ENCODE results near the gene GJB2. TPM values are rescaled to one million over a fixed set of nuclear protein-coding genes. Genes with fewer than 3 reads are reported as not detected.

The GJB2 gene
- total and polyA plus RNA-seq, 2 of the 8 experiments (the other 6 are each of a cell fraction or from before 2014, with no cell fraction given) = 0.20 to 0.21 TPM

DNA sequence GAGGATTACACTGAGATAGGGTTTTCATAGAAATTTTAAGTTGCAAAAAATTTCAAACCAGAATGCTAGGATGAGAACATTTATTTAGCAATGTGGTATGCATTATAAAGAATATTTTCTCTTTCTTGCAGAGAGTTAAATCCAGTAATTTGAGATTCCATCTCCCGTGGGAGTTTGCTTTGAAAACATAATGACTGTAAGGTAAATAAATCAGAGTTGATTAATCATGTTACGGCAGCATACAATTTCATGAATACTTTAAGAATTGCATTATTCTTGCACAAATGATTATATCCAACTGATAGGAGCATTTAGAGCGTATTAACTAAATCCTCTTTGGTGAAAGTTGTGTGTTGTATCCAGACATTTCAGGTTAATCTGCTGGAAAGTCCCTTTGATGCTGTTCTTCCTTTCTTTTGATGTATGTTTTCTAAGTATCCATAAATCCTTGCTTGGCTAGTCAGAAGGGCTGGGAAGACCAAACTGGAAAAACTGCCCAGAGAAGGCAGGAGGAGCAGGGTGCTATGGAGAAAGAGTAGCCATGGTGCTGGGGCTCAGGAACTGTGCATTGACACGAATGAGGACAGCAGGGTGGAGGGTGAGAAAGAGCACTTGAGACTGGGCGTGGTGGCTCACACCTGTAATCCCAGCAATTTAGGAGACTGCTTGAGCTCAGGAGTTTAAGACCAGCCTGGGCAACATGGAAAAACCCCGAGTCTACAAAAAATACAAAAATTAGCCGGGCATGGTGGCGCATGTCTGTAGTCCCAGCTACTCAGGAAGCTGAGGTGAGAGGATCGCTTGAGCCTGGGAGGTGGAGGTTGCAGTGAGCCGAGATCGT, 27.1 kb downstream of the GJB2 start:
- no peak overlapping the region for H2BK5ac ChIP-seq (ENCODE audit: low read depth, low read length)
- no peak overlapping the region for H3K23ac ChIP-seq (ENCODE audit: insufficient read length)
- no peak for FAIRE-seq
- no peak overlapping the region for H3K56ac ChIP-seq (replicated peaks; ENCODE audit: insufficient read length, low read depth, low read length)
- H3K36me3 ChIP-seq (ENCODE audit: control insufficient read depth in 2 of 4, insufficient read depth in 4 of 4, low read length in 3 of 4) = peaks cover 0 to 7% (median 0%) of the 10 kb centered on the region in 4 experiments; a peak in 1 of 8 replicates
- no peak overlapping the region for H2BK12ac ChIP-seq (ENCODE audit: low read depth, low read length)
- no peak overlapping the region for H3K27ac ChIP-seq (ENCODE audit: low read depth, low read length)
- H2AK5ac ChIP-seq (ENCODE audit: low read depth, low read length) = no peak overlapping the region
- H2BK120ac ChIP-seq (replicated peaks; ENCODE audit: low read depth, low read length) = no peak overlapping the region
- H3K9ac ChIP-seq (replicated peaks in 1 of 4; ENCODE audit: extremely low read depth in 1 of 4, low read depth in 3 of 4, low read length in 3 of 4) = no peak overlapping the region
- H4K8ac ChIP-seq (ENCODE audit: extremely low read depth, insufficient read depth, low read length) = no peak overlapping the region
- H4K5ac ChIP-seq (ENCODE audit: insufficient read length, low read depth, low read length) = no peak overlapping the region
- H3K4me3 ChIP-seq (ENCODE audit: extremely low read depth in 1 of 4, insufficient read depth in 2 of 4, low read depth in 3 of 4, low read length in 4 of 4) = no peak overlapping the region
- no peak overlapping the region for H2AFZ ChIP-seq (ENCODE audit: low read length)
- CTCF ChIA-PET (ENCODE audit: partially characterized antibody) = no interaction called here
- POLR2A ChIA-PET (ENCODE audit: partially characterized antibody) = no interaction called here
- peaks cover 3% of the 10 kb centered on the region; the same call in 1 of the 2 replicates for H3K23me2 ChIP-seq (ENCODE audit: low read depth, low read length)
- H3K27me3 ChIP-seq (replicated peaks in 1 of 4; ENCODE audit: control insufficient read depth in 3 of 4, extremely low read depth in 1 of 4, insufficient read depth in 3 of 4, low read length in 3 of 4) = peaks cover 12 to 19% (median 16%) of the 10 kb centered on the region in 4 experiments
- no peak overlapping the region for H4K91ac ChIP-seq (replicated peaks; ENCODE audit: insufficient read length, low read length)
- H2BK20ac ChIP-seq (ENCODE audit: low read length) = no peak overlapping the region
- H3K14ac ChIP-seq (ENCODE audit: insufficient read length) = no peak overlapping the region
- H4K20me1 ChIP-seq (replicated peaks in 1 of 2; ENCODE audit: control insufficient read depth in 1 of 2, insufficient read depth in 2 of 2, low read length in 2 of 2) = no peaks in the 10 kb centered on the region
- no peaks in the 10 kb centered on the region for H3K9me3 ChIP-seq (ENCODE audit: insufficient read depth in 2 of 2, low read depth in 1 of 2, low read length in 1 of 2)
- H3K18ac ChIP-seq (ENCODE audit: extremely low read depth, low read length) = no peak overlapping the region
- no peak for DNase-seq (ENCODE audit: low read depth in 1 of 2, low spot score in 2 of 2)
- no peaks in the 10 kb centered on the region for H3K79me2 ChIP-seq (ENCODE audit: control insufficient read depth in 1 of 2, insufficient read depth in 2 of 2, low read length in 2 of 2)
- H3K4ac ChIP-seq (replicated peaks; ENCODE audit: insufficient read length, low read depth, low read length) = no peak overlapping the region
- 83% methylated on average over 11 of the region's 11 CpGs; no CpG with 5 or more reads in 1 of the 2 experiments for WGBS, 2 experiments (ENCODE audit: extremely low coverage in 1 of 2, insufficient coverage in 1 of 2, insufficient read length in 1 of 2, insufficient replicate concordance in 2 of 2, low coverage in 1 of 2, low lambda C conversion rate in 2 of 2, missing lambda C conversion rate in 1 of 2)
- no peaks in the 10 kb centered on the region for H3K79me1 ChIP-seq (ENCODE audit: low read depth, low read length)
- H2BK15ac ChIP-seq (ENCODE audit: low read length) = no peak overlapping the region
- H3K4me1 ChIP-seq (replicated peaks in 1 of 4; ENCODE audit: control insufficient read depth in 3 of 4, insufficient read depth in 4 of 4, low read length in 3 of 4) = no peaks in the 10 kb centered on the region
- no peak overlapping the region for H3K4me2 ChIP-seq (ENCODE audit: insufficient read depth in 1 of 2, low read depth in 2 of 2, low read length in 2 of 2)
- TF ChIP-seq CTBP2 (IDR thresholded peaks at IDR 0.05; ENCODE audit: borderline replicate concordance, insufficient read depth, insufficient read length, low read length) (no peak), POU5F1 (IDR thresholded peaks at IDR 0.05; ENCODE audit: low read depth, low read length) (no peak), EP300 (IDR thresholded peaks at IDR 0.05; ENCODE audit: borderline replicate concordance in 1 of 2, low read depth in 2 of 2, low read length in 2 of 2) (no peak), CEBPB (IDR thresholded peaks at IDR 0.05; ENCODE audit: low read depth, low read length) (no peak), MAFK (IDR thresholded peaks at IDR 0.05; ENCODE audit: low read depth, low read length) (no peak)
